Activated CD4-positive, alpha-beta T cell treated with anti-CD3 and anti-CD28 coated beads, Interleukin-2, Interleukin-6, amounts not matched to agents 100 ng/mL and 50 ng/mL, durations not matched to agents 16 hours and 8 hours (primary cell): ENCODE measurements around the gene HSPA14.
"Not testable (repeated sequence)": the region's sequence is repeated elsewhere in the genome, so short reads cannot be mapped to it uniquely, and the experiment has no call there.

ENCODE experiments used
- DNase-seq: peaks from one replicate; pipeline ENCODE4 v3.0.0-alpha.2; 2020

HSPA14 gene, protein sequence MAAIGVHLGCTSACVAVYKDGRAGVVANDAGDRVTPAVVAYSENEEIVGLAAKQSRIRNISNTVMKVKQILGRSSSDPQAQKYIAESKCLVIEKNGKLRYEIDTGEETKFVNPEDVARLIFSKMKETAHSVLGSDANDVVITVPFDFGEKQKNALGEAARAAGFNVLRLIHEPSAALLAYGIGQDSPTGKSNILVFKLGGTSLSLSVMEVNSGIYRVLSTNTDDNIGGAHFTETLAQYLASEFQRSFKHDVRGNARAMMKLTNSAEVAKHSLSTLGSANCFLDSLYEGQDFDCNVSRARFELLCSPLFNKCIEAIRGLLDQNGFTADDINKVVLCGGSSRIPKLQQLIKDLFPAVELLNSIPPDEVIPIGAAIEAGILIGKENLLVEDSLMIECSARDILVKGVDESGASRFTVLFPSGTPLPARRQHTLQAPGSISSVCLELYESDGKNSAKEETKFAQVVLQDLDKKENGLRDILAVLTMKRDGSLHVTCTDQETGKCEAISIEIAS

DNA sequence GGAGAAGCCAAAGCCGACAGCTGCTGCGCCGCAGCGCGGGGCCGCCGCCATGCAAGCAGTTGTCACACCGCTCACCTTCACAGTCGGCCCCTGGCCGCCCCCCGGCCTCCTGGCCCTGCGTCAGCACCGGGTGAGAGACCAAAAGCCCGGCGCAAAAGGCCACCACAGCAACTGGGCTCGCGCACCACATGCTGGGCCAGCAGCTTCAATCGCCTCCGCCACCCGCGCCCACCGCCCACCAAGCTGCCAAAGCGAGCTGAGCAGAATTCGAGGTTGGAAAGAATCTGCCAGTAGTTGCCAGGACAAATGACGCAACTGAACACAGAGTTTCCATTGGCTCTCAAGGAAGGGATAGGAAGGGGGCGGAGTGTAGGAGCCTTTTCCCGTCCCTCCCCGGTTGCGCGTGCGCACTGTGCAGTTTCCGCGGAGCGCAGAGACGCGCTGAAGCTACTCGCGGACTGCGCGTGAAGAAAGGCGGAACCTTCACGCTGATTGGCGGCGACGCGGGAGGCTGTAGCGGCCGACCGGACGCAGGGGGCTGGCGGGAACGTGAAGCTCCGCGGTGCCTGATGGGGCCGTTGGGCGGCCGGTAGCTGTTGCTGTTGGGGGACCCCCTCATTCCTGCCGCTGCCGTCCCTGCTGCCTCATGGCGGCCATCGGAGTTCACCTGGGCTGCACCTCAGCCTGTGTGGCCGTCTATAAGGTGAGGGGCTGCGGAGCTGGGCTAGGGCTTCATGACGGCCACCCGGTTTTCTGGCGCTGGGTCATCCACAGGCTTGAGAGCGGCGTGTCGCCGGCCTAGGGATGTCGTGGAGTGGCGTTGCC, at the start of gene HSPA14, which contains the start of the genes CDNF and MSANTD7:
TSS of gene HSPA14 (plus strand) at position 550 of the 825 bp plus-strand sequence. CDS start at position 647, 97 bp downstream.
TSS of gene CDNF (minus strand) at position 281 of the 825 bp plus-strand sequence. CDS start at position 190, 91 bp downstream.
TSS of gene MSANTD7 (plus strand) at position 550 of the 825 bp plus-strand sequence. CDS start 3,979 bp downstream, outside the sequence.
- peak; percentile 100 for DNase-seq

DNA sequence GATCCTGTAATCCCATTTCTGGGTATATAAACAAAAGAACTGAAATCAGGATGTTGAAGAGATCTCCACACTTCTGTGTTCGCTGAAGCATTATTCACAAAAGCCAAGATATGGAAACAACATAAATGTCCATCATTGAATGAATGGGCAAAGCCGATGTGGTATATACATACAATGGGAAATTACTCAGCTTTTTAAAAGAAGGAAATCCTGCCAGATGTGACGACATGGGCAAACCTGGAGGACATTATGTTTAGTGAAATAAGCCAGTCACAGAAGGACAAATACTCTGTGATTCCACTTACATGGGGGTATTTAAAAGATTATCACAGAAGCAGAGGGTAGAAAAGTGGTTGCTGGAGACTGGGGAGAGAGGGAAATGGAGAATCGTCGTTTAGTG, 39.5 kb upstream of the HSPA14 start:
- no peak for DNase-seq

DNA sequence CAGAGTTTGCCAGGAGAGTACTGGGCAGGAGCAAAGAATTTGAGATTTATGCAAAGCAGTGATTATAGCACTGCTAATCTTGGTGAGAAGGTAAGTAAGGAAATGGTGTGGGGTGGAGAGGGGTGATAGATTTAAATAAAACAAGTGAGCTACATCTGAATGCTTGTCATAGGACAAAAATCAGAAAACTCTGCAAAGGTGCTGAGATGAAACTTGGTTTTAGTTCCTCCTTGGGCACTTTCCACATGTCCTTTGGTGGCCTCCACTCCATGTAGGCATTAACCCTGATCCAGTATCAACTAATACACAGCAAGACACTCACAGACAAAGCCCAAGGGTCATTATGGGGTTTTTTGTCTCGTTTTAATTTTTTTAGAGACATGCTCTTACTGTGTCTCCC, 37.7 kb upstream of the HSPA14 start:
- DNase-seq = no peak

DNA sequence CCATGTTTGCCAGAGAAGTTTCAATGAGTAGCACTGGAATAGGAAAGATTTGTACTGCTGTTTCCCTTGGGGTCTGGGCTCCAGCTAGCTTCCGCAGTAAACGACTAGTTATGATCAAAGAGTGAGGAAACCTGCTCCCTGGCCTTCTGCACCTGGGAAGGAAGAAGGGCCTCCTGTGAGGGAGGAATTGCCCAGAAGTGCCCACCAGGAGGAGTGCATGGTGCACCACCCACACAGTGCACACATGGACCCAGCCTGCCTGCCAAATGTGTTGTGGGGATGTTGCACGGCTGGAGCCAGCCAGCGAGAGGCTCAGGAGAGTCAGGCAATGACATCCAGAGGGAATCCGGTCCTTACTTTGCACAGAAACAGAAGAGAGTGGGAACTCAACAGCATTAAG, 36.4 kb upstream of the HSPA14 start:
- DNase-seq = no peak

DNA sequence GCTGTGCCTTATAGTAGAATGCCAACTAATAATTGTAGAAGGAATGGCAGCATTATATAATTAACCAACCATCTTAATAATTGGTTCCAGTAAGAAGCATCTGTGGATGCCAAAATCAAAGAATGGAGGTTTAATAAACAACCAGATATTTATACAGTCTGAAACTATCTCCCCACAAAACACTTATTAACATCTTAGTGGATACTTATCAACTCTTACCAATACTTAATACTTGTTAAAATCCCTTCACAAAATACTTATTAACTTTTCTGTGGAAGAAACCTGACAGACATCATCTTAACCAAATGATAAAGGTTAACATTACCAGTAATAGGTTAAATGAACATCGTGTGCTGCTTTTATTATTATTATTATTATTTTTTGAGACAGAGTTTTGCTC, 34.3 kb upstream of the HSPA14 start:
- DNase-seq = no peak

DNA sequence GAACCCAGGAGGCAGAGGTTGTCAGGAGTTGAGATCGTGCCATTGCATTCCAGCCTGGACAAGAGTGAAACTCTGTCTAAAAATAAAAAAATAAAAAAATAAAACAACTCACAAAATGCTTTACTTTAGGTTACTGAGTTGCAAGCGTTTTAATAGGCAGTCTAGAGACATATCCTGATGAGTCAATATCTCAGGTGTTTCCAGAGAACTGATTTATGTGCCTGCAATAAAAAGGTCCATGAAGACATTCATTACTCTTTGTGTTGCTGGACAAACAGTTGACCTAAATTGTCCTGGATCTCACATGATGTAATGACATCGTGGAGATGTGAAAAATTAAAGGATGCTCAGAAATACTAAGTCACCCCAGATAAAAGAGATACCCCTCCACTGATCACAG, 31.8 kb upstream of the HSPA14 start:
- DNase-seq = no peak

DNA sequence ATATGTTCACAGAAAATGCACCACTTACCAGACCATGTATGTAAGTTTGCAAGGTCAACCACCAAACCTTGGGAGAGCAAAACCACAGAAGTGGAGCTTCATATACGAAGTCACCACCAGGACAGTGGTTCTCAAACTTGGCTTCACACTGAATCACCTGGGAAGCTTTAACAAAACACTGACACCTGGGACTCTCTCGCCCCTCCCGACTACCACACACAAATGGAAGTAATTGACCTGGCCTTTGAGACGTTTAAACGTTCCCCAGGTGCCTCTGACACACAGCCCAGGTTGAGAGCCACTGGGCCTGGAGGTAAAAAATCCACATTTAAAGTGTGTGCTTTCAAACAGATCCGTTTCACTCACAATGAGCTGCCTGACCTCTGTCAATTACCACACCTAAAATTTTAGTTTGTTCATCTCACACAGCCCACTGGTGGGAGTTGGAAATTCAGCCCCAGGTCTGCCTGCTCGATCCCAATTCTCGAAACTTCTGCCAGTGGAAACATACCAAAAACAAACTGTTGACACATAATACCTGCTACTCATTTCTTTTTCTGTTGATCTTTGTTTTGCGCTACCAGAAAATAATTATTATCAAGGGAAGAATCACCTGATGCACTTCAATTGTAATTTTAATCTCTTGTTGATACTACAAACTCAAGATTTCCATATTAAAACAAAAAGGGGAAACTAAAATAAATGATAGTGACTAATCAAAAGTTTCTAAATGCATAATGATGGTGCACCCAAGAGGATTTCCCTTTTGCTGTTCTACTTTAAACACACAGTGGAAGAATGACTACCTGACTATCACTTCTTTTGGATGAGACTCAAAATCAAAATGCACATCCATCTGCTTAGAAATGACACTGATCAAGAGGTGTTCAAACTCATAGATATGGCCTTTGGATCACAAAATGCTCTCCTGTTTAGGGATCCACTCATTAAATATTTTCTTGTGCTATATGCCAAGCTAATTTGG, 26.8 kb upstream of the HSPA14 start:
- DNase-seq = no peak

DNA sequence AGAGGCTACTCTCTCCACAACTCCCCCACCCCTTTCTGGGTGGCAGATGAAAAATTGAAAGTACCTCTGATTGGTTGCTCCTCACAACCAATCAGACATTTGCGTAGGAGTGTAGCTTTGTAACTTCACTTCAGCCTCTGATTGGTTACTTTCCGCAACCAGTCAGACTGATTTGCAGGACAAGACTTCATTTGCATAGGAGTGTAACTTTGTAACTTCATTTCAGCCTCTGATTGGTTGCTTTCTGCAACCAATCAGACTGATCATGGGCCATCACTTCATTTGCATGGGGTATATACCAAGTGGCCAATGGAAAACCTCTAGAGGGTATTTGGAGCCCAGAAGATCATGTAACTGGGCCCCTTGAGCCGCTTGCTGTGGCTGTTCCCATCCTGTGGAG, 25.8 kb upstream of the HSPA14 start:
- DNase-seq = peak; percentile 17

DNA sequence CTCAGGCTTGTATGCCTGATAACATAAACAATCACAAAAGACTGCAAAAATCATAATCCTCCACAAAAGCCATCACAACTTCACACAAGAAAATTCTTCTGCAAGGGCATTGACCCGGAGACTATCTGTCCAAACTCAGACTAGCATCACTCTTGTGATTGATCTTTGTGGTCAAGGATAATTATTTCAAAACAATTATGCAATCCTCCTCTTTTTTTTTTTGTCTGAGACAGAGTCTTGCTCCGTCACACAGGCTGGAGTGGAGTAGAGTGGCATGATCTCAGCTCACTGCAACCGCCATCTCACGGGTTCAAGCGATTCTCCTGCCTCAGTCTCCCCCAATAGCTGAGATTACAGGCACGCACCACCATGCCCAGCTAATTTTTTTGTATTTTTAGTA, 22.4 kb upstream of the HSPA14 start:
- DNase-seq = no peak

DNA sequence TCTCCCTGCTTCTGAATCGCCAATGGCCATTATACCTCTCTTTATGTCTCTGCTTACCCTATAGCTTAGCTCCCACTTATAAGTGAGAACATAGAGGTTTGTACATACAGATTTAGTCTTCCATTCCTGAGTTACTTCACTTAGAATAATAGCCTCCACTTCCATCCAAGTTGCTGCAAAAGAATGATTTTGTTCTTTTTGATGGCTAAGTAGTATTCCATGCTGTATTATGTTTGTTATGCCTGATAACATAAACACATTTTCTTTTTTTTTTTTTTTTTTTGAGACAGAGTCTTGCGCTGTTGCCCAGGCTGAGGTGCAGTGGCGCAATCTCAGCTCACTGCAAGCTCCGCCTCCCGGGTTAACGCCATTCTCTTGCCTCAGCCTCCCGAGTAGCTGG, 21.4 kb upstream of the HSPA14 start:
- not testable (repeated sequence) for DNase-seq

DNA sequence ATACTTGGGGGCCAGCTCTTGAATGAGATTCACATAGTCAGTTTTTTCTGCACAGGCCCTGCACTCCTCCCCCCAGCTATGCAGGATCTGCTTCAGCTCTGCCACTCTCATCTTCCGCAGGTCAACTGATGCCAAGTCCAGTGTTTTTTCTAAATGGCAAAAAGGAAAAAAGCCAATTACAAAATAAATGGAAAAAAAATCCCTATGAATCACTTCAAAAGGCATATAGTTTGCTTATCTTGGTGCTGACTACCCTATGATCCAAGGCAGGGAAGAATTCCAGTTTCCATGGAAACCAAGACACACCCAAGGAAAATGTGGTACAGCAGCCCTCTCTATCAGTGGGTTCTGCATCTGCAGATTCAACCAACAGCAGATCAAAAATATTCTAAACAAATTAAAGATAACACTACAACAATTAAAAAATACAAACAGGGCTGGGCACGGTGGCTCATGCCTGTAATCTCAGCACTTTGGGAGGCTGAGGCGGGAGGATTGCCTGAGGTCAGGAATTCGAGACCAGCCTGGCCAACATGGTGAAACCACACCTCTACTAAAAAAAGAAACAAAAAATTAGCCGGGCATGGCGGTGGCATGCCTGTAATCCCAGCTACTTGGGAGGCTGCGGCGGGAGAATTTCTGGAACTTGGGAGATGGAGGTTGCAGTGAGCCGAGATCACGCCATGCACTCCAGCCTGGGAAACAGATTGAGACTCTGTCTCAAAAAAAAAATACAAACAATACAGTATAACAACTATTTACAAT, 17.9 kb upstream of the HSPA14 start:
- DNase-seq = no peak

DNA sequence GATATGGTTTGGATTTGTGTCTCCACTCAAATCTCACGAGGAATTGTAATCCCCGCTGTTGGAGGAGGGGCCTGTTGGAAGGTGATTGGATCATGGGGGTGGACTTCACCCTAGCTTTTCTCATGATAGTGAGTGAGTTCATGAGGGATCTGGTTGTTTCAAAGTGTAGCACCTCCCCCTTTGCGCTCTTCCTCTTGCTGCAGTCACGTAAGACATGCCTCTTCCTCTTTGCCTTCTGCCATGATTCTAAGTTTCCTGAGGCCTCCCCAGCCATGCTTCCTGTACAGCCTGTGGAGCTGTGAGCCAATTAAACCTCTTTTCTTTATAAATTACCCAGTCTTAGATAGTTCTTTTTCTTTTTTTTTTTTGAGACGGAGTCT, 17.3 kb upstream of the HSPA14 start:
- no peak for DNase-seq

DNA sequence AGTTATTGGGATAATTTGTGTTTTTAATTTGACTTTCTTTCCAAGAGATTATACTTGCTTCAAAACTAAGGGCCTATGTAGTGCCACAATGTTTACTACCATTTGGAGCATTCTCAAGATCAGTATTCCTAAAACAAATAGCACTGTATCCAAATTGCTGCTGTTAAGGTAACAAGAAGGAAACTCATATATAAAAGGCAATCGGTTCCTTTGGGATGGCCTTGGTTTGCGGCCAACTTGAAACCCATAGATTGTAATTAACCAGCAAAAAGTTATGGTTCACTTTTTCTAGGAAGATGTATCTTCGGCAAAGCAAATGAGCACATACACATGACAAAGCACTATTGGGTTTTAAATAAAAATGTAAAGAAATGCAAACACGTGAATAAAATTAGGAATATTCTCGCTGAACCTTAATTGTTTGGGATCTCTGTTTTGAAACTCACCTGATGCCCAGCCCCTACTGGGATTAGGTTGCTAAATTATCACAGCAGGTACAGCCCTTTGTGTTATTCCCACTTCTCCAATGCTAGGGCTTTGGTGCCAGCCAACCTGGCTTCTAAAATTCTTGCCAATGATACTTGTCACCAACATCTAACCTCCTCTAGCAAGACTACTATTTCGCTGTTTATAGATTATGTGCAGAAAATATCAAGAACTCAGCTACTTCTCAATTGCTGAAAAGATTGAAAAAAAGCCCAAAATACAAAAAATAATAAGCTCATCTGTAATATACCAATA, 16.3 kb upstream of the HSPA14 start:
- no peak for DNase-seq

DNA sequence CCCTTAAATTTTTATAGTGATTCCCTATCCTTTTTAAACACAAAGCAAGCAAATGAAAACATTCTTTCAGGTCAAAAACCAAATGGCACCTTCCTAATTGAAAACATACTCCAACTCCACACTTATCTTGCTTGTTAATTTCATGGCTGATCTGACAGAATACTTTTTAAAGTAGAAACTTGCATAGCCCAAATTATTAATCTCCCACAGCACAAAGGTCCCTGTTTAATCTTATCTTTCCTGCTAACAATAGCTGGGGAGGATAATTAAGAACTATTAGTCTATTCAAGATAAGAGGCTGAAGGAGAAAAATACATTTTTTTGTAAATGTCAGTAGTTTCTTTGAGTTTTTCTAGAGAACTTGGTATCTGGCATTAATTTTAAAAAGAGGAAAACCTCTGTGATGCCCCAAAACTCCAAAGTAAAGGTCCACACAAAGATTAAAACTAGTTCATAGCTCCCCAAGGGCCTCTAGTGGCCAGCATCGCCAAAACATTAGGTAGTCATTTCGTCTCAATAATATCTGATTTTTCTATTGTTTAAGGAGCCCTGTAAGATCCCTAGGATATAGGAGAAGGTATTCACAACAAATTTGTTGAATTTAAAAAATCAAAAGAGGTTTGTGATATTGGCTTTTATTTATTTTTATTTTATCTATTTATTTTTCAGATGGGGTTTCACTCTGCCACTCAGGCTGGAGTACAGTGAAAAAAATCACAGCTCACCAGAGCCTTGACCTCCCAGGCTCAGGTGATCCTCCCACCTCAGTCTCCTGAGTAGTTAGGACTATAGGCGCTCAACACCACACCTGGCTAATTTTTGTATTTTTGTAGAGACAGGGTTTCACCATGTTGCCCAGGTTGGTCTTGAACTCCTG, 15.0 kb upstream of the HSPA14 start:
- DNase-seq = peak; percentile 49

DNA sequence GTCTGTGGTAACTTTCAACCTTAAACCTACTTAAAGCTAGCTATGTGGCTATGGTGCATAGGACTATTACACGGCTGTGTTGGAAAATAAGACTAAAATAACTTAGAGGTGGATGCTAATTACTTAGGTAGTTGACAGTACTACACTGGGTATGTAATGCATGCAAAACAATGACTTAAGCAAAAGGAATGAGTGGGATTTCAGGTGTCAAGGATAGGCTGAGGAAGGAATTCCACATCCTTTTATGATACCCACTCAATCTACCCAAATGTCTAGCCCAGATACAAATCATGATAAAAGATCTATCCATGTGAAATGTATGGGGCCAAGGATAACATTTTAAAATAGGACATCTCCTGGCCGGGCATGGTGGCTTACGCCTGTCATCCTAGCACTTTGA, 14.1 kb upstream of the HSPA14 start:
- no peak for DNase-seq

DNA sequence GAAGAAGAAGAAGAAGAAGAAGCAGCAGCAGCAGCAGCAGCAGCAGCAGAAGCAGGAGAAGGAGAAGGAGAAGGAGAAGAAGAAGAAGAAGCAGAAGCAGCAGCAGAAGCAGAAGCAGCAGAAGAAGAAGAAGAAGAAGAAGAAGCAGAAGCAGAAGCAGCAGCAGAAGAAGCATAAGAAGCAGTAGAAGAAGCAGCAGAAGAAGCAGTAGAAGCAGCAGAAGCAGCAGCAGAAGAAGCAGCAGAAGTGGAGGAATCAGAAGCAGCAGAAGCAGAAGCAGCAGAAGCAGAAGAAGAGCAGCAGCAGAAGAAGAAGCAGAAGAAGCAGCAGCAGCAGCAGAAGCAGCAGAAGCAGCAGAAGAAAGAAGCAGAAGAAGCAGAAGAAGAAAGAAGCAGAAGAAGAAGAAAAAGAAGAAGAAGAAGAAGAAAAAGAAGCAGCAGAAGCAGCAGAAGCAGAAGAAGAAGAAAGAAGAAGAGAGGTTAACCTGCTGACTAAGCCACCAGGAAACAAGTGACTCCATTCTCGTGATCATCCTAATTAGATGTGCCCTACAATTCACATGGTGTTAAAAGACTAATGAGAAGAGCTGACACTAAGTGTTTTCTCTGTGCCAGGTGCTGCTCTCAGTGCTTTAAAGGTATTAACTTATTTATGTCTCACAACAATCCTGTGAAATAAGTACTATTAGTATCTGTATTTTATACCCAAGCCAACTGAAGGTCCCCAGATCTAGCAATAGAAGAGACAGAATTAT, 11.9 kb upstream of the HSPA14 start:
- no peak for DNase-seq

DNA sequence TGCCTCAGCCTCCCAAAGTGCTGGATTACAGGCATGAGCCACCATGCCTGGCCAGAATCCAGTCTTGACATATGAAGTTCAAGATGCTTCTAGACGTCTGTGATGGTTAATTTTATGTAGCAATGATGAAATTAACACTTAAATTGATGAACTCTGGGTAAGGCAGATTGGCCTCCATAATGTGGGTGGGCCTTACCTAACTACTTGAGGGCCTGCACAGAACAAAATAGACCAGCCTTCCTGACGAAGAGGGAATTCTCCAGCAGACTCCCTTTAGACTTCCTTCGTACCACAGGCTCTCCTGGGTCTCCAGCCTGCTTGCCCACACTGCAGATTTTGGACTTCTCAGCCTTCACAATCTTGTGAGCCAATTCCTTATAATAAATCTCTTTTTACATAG, 5.0 kb upstream of the HSPA14 start:
- DNase-seq = no peak

DNA sequence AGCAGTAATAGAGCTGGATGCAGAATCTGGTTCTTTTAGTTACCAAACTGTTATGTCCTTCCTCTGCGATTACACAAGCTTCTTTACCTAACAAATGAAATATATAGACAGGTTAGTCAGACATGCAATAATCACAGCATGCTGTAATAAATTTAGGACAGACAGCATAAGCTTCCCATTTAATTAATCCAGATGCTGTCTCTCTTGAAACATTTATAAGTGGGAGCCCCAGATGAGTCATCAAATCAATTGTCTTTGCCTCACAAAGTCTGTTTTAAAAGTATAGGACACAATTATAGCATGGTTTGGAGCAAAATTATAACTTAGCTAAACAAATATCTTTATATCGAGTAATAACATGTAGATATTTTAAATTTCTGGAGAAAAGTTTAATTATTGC, 1.9 kb upstream of the HSPA14 start:
- DNase-seq = no peak
